Measurements from ENCODE around the gene TMEM132C. TPM values are rescaled to one million over a fixed set of nuclear protein-coding genes. Genes with fewer than 3 reads are reported as not detected.

The TMEM132C gene
- total RNA-seq, 1 experiment from 2014 or later, result not detected

- H3F3A ChIP-seq (ENCODE audit: low read length, unreplicated experiment), result no peaks in the 10 kb centered on the region
- H3K9ac ChIP-seq (ENCODE audit: low read length), result no peak overlapping the region
- ChIA-PET CTCF (no interaction called here), POLR2A (ENCODE audit: unreplicated experiment) (no interaction called here)
- no peak for TF ChIP-seq EZH2phosphoT487 (IDR thresholded peaks at IDR 0.05; ENCODE audit: borderline replicate concordance, low read length)
- no peak for TF ChIP-seq EZH2 (IDR thresholded peaks at IDR 0.05; ENCODE audit: low read length, unreplicated experiment)
- no peak for TF ChIP-seq CTCF (conservative IDR thresholded peaks at IDR 0.05; ENCODE audit: low read depth, low read length)
- H3K4me3 ChIP-seq (ENCODE audit: low read length), result no peak overlapping the region
- DNase-seq (no peak), ATAC-seq (no peak)
- H3K4me2 ChIP-seq (ENCODE audit: low read length), result no peak overlapping the region
- H3K9me3 ChIP-seq (ENCODE audit: low read length), result peaks cover 9% of the 10 kb centered on the region
- no peak overlapping the region for H3K27ac ChIP-seq (ENCODE audit: low read length)
- H3K9me2 ChIP-seq (replicated peaks; ENCODE audit: low read length), result no peaks in the 10 kb centered on the region
- H3K36me3 ChIP-seq (ENCODE audit: low read depth, low read length), result no peaks in the 10 kb centered on the region
- BruUV-seq (replicated peaks), result no TSS peak
- no peaks in the 10 kb centered on the region for H3K4me1 ChIP-seq (ENCODE audit: insufficient read depth, low read length)
- intact Hi-C loops (cut with micrococcal nuclease), result no loop called here
- peaks cover 34% of the 10 kb centered on the region; the same call in 1 of the 2 replicates for H3K27me3 ChIP-seq (ENCODE audit: low read length)
- no peaks in the 10 kb centered on the region for H4K20me1 ChIP-seq (ENCODE audit: low read length)
- no peak overlapping the region for H2AFZ ChIP-seq (ENCODE audit: low read length)
- H3K79me2 ChIP-seq (ENCODE audit: low read length), result no peaks in the 10 kb centered on the region
Observed at GRCh38 chr12:128288357-128288756, 21.4 kb downstream of the TMEM132C start.

- DNase-seq (no peak), ATAC-seq (no peak)
- H3K36me3 ChIP-seq (ENCODE audit: low read depth, low read length), result no peaks in the 10 kb centered on the region
- no peaks in the 10 kb centered on the region for H3K9me2 ChIP-seq (replicated peaks; ENCODE audit: low read length)
- H3K79me2 ChIP-seq (ENCODE audit: low read length), result no peaks in the 10 kb centered on the region
- intact Hi-C loops (cut with micrococcal nuclease), result no loop called here
- 0 out of 2 replicates have a peak, but pooled peaks cover 3% of the 10 kb centered on the region for H3K9me3 ChIP-seq (ENCODE audit: low read length)
- H3K4me2 ChIP-seq (ENCODE audit: low read length), result no peak overlapping the region
- no peak overlapping the region for H3K27ac ChIP-seq (ENCODE audit: low read length)
- H2AFZ ChIP-seq (ENCODE audit: low read length), result no peak overlapping the region
- TF ChIP-seq EZH2 (IDR thresholded peaks at IDR 0.05; ENCODE audit: low read length, unreplicated experiment), result no peak
- no peak for TF ChIP-seq CTCF (conservative IDR thresholded peaks at IDR 0.05; ENCODE audit: low read depth, low read length)
- TF ChIP-seq EZH2phosphoT487 (IDR thresholded peaks at IDR 0.05; ENCODE audit: borderline replicate concordance, low read length), result no peak
- H3K4me3 ChIP-seq (ENCODE audit: low read length), result no peak overlapping the region
- no TSS peak for BruUV-seq (replicated peaks)
- no peaks in the 10 kb centered on the region for H4K20me1 ChIP-seq (ENCODE audit: low read length)
- no peaks in the 10 kb centered on the region for H3K4me1 ChIP-seq (ENCODE audit: insufficient read depth, low read length)
- CTCF ChIA-PET, result no interaction called here
- POLR2A ChIA-PET (ENCODE audit: unreplicated experiment), result no interaction called here
- H3K9ac ChIP-seq (ENCODE audit: low read length), result no peak overlapping the region
- H3K27me3 ChIP-seq (ENCODE audit: low read length), result peaks cover 34% of the 10 kb centered on the region; the same call in 1 of the 2 replicates
- H3F3A ChIP-seq (ENCODE audit: low read length, unreplicated experiment), result no peaks in the 10 kb centered on the region
Observed at GRCh38 chr12:128288896-128289295, 21.9 kb downstream of the TMEM132C start.

GRCh38 chr12:128290938-128291337 lies 24.0 kb downstream of the TMEM132C start:
- H3K79me2 ChIP-seq (ENCODE audit: low read length), result no peaks in the 10 kb centered on the region
- no peaks in the 10 kb centered on the region for H3F3A ChIP-seq (ENCODE audit: low read length, unreplicated experiment)
- H3K9me3 ChIP-seq (ENCODE audit: low read length), result no peaks in the 10 kb centered on the region
- no peak for TF ChIP-seq CTCF (conservative IDR thresholded peaks at IDR 0.05; ENCODE audit: low read depth, low read length)
- no peak for TF ChIP-seq EZH2phosphoT487 (IDR thresholded peaks at IDR 0.05; ENCODE audit: borderline replicate concordance, low read length)
- TF ChIP-seq EZH2 (IDR thresholded peaks at IDR 0.05; ENCODE audit: low read length, unreplicated experiment), result no peak
- H3K9me2 ChIP-seq (replicated peaks; ENCODE audit: low read length), result no peaks in the 10 kb centered on the region
- no peak overlapping the region for H3K4me2 ChIP-seq (ENCODE audit: low read length)
- no peaks in the 10 kb centered on the region for H4K20me1 ChIP-seq (ENCODE audit: low read length)
- intact Hi-C loops (cut with micrococcal nuclease), result no loop called here
- no peaks in the 10 kb centered on the region for H3K4me1 ChIP-seq (ENCODE audit: insufficient read depth, low read length)
- no peak overlapping the region for H3K27ac ChIP-seq (ENCODE audit: low read length)
- DNase-seq (no peak), ATAC-seq (no peak)
- POLR2A ChIA-PET (ENCODE audit: unreplicated experiment), result no interaction called here
- no peak overlapping the region for H3K9ac ChIP-seq (ENCODE audit: low read length)
- H3K4me3 ChIP-seq (ENCODE audit: low read length), result no peak overlapping the region
- CTCF ChIA-PET, result no interaction called here
- no peak overlapping the region for H2AFZ ChIP-seq (ENCODE audit: low read length)
- peaks cover 34% of the 10 kb centered on the region; the same call in 1 of the 2 replicates for H3K27me3 ChIP-seq (ENCODE audit: low read length)
- BruUV-seq (replicated peaks), result no TSS peak
- no peaks in the 10 kb centered on the region for H3K36me3 ChIP-seq (ENCODE audit: low read depth, low read length)
